ENCODE results near the gene CAVIN4.

The CAVIN4 gene

GRCh38 chr9:100590481-100590880 lies 12.6 kb downstream of the CAVIN4 start:
- DNase-seq (ENCODE audit: low read depth, low spot score), result no peak

DNA sequence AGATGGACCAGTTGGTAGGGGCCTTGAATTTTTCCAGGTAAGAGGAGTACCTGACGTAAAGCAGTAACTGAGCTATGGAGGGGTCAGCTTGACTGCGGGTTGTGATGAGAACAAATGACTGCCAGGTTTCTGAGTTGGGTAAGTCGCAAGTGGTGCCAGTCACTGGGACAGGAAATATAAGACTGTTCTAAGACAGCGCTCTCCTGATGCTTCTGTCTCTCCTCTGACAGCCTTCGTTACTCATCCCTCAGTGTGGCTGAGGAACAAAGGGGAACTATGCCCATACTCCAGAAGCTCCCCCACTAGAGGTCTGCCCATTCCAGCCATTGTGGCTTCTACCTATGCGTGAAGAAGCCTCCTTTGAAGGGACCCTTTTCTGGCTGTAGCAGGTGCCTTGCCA lies 13.3 kb downstream of the CAVIN4 start:
- no peak for DNase-seq (ENCODE audit: low read depth, low spot score)

DNA sequence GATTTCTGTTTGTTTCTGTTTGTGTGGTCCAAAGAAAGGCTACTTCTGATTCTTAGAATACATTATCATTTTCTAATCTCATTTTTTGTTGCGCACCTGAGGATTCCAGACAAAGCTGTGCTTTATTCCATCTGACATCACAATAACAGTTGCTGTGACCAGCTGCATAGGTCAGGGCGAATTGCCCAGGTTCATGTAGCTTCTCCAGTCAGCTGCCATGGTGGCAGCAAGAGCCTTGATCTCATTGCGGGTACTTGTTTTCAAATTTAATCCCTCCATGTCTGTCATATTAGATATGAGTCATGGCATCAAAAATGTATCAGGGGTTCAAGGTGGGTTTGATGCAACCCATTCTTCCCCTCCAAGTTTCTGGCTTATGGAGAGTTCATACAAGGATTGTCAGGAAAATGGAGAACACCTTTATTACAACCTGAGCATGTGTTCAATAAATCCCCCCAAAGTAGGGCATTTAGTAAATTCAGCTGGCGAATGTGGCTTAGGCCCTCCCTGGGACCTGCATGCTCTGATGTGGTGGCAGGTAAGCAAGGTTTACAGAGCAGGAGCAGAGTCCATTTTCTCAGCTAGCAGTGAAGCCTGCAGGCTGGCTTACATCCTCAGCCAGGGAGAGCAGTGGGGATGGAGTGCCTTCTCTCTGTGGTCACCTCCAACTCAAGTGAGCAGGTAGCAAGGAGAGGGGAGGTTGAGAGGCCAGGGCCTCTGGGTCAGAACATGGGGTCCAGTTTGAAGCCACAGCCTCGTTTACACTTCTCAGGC lies 13.9 kb downstream of the CAVIN4 start:
- DNase-seq (ENCODE audit: low read depth, low spot score), result no peak

- no peak for DNase-seq (ENCODE audit: low read depth, low spot score)
These were observed 17.7 kb downstream of the CAVIN4 start for GRCh38 chr9:100595391-100596199.

DNA sequence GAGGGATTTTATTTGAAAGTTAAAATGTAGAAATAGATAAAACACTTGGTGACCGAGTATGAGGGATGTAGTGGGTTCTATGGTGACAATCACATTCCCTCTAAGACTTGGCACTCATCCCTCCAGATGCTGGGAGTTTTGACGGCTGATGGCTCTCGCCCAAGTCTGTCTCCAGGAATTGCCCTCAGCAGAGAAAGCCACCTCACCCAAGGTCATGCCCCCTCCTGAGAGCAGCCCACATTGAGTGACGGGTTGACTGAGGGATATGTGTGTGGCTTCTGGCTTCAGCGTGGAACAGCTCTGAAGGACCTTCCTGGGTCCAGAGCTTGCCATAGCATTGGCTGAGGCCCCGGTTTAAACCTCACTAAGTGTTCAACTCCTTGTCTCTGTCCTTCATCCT lies 19.4 kb downstream of the CAVIN4 start:
- no peak for DNase-seq (ENCODE audit: low read depth, low spot score)

DNA sequence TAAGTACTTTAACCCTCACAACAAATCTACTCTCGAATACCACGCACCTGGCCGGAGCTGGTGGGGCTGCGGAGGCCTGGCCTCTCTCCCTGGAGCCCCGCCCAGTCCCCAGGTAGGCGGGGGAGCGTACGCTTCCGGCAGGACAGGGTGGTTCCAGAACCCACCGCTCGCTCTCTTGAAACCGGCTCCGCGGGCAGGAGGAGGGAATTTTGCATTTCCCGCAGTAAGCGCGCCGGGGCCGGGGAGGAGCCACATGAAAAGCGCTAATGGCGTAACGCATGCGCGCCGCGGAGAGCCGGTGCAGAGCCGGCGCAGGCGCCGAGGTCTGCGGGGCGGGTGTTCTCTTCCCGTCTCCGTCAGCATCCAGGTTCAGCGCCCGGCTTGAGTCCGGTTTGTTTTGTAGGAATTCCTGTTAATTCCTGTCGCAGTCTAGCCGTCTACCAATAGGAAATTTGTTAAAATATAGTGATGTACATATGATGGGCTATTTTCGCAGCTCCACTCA lies 20.8 kb downstream of the CAVIN4 start:
- DNase-seq (ENCODE audit: low read depth, low spot score), result peak; percentile 84

- DNase-seq (ENCODE audit: low read depth, low spot score), result no peak
These were observed 22.7 kb downstream of the CAVIN4 start for GRCh38 chr9:100600521-100601079.

- no peak for DNase-seq (ENCODE audit: low read depth, low spot score)
These were observed 23.3 kb downstream of the CAVIN4 start for GRCh38 chr9:100601216-100601615.

DNA sequence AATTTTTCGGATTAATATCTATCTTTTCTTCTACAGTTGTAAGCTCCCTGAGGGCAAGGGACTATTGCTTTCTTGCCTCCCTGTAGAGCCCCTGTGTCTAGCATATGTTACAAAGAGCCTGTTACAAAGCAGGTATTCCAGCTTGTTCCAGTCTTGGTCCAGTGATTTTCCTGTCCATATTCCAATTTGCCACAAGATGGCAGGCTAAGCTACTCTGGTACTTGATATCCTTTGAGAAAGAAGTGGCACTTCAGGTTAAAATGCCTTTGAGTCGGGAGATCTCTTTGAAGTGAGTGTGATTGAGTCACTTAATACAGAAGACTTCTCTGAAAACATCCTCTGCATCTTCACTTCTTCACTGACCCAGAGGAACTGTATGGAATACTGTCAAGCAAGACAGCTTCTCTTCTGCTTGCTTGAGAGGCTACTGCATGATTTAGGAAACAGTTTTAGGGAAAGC lies 24.5 kb downstream of the CAVIN4 start:
- peak; percentile 65 for DNase-seq (ENCODE audit: low read depth, low spot score)

DNA sequence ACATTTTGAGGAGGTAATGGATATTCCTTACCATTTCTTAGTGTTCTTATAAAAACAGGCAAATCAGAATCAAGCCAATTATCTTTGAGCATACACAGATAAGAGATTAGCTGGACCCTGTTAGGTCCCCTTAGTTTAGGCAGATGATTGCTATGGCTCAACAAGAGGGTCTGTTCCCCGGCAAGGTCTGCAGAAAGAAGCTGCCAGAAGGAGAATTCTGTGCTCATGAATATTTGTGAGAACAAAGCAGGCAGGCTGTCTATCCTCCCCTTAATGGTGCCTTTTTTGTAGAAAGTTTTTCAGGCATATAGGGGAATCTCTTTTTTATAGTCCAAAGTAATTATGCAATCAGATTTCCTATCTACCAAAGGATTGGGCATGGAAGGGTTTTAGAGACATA lies 27.5 kb downstream of the CAVIN4 start:
- DNase-seq (ENCODE audit: low read depth, low spot score), result no peak

DNA sequence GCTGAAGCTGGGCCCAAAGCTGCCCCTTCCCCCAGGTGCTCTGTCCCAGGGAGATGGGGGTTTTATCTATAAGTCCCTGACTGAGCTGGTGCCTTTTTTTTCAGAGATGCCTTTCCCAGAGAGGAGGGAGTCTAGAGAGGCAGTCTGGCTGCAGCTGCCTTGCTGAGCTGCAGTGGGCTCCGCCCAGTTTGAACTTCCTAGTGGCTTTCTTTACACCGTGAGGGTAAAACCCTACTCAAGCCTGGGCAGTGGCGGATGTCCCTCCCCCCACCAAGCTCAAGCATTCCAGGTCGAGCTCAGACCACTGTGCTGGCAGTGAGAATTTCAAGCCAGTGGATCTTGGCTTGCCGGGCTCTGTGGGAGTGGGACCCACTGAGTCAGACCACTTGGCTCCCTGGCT lies 41.3 kb downstream of the CAVIN4 start:
- DNase-seq (ENCODE audit: low read depth, low spot score), result no peak

DNA sequence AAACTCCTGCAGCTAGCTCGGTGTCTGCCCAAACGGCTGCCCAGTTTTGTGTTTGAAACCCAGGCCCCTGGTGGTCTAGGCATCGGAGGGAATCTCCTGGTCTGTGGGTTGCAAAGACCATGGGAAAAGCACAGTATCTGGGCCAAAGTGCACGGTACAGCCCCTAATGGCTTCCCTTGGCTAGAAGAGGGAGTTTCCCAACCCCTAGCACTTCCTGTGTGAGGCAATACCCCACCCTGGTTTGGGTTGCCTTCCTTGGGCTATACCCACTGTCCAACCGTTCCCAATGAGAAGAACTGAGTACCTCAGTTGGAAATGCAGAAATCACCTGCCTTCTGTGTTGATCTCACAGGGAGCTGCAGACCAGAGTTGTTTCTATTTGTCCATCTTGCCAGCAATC lies 41.8 kb downstream of the CAVIN4 start:
- no peak for DNase-seq (ENCODE audit: low read depth, low spot score)

DNA sequence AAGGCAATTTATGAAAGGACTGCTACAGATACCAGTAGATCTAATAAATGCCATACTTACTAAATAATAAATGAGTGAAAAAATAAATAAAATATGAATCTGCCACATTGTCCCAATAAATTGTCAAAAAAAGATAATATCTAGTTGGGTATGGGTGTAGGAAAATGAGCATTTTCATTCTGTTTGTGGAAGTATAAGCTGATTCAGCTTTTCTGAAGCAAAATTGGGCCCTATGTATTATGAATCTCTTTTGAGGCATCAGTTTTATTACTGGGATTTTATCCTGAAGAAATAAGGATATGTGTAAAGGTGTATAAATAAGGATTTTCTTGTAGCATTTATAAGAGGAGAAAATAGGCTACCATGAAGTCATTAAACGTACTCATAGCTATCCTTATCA lies 46.1 kb downstream of the CAVIN4 start:
- no peak for DNase-seq (ENCODE audit: low read depth, low spot score)

GRCh38 chr9:100626949-100627348 lies 49.1 kb downstream of the CAVIN4 start:
- no peak for DNase-seq (ENCODE audit: low read depth, low spot score)

- peak; percentile 65 for DNase-seq (ENCODE audit: low read depth, low spot score)
These were observed 59.9 kb downstream of the CAVIN4 start for GRCh38 chr9:100637787-100638186.

All from iPS DF 19.7 (cell line).